Hepatocyte (in vitro differentiated cells): ENCODE data around the gene PCYT1B. TPM values are rescaled to one million over a fixed set of nuclear protein-coding genes. Genes with fewer than 3 reads are reported as not detected.
A peak's percentile ranks its signal among the peaks of the same experiment; 100 is the strongest.

ENCODE experiments used
- DNase-seq: peaks from one replicate; pipeline ENCODE4 v3.0.0-alpha.2; 2016; ENCODE audit warnings: low spot score
- H2AFZ ChIP-seq: fragments of 200-600 bp; sonication (generic); 2 replicates; pipeline ENCODE4 v1.6.0; 2016; ENCODE audit warnings: antibody characterized with exemption, mild to moderate bottlenecking
- H3K27ac ChIP-seq: fragments of 200-600 bp; sonication (generic); 2 replicates; pipeline ENCODE4 v1.5.1; 2016; ENCODE audit warnings: mild to moderate bottlenecking
- H3K27me3 ChIP-seq: fragments of 200-600 bp; sonication (generic); 2 replicates; pipeline ENCODE4 v1.6.1; 2016
- H3K36me3 ChIP-seq: fragments of 200-600 bp; sonication (generic); replicated peaks from 2 replicates; pipeline ENCODE4 v1.5.1; 2016; ENCODE audit warnings: low read depth; ENCODE audit not compliant: insufficient read depth
- H3K4me1 ChIP-seq: fragments of 200-600 bp; sonication (generic); 2 replicates; pipeline ENCODE4 v1.5.1; 2016; ENCODE audit warnings: mild to moderate bottlenecking, moderate library complexity; ENCODE audit not compliant: insufficient read depth
- H3K4me2 ChIP-seq: fragments of 200-600 bp; sonication (generic); 2 replicates; pipeline ENCODE4 v1.6.0; 2016
- H3K4me3 ChIP-seq: fragments of 200-600 bp; sonication (generic); 2 replicates; pipeline ENCODE4 v1.5.1; 2016; ENCODE audit warnings: mild to moderate bottlenecking
- H3K79me2 ChIP-seq: fragments of 200-600 bp; sonication (generic); 2 replicates; pipeline ENCODE4 v1.6.0; 2017; ENCODE audit warnings: mild to moderate bottlenecking
- H3K9me2 ChIP-seq: fragments of 200-600 bp; sonication (generic); replicated peaks from 2 replicates; pipeline ENCODE4 v1.6.0; 2017; ENCODE audit warnings: mild to moderate bottlenecking; ENCODE audit not compliant: insufficient read depth
- H3K9me3 ChIP-seq: fragments of 200-600 bp; sonication (generic); 2 replicates; pipeline ENCODE4 v1.5.1; 2016; ENCODE audit warnings: low read depth, mild to moderate bottlenecking
- H4K20me1 ChIP-seq: fragments of 200-600 bp; sonication (generic); 2 replicates; pipeline ENCODE4 v1.6.0; 2016; ENCODE audit warnings: mild to moderate bottlenecking; ENCODE audit not compliant: insufficient read depth, poor library complexity, severe bottlenecking
- CTCF ChIP-seq: fragments of 200-600 bp; sonication (generic); IDR thresholded peaks from 2 replicates; pipeline ENCODE4 v1.5.1; 2016; ENCODE audit warnings: antibody characterized with exemption, mild to moderate bottlenecking; ENCODE audit not compliant: poor library complexity
- EZH2 ChIP-seq: fragments of 200-600 bp; sonication (generic); IDR thresholded peaks from 2 replicates; pipeline ENCODE4 v1.6.1; 2016; ENCODE audit warnings: antibody characterized with exemption, mild to moderate bottlenecking, borderline replicate concordance
- EZH2phosphoT487 ChIP-seq: fragments of 200-600 bp; sonication (generic); IDR thresholded peaks from one replicate; pipeline ENCODE4 v1.6.1; 2018; ENCODE audit warnings: antibody characterized with exemption, mild to moderate bottlenecking, low read depth, moderate library complexity; ENCODE audit not compliant: unreplicated experiment, severe bottlenecking
- whole genome bisulfite sequencing: methylation state at CpG from one replicate; pipeline ENCODE4 v1.1.6; 2016; ENCODE audit warnings: low lambda C conversion rate; ENCODE audit errors: missing lambda C conversion rate; 5-methylcytosine and 5-hydroxymethylcytosine counted together
- polyA plus RNA-seq: library from polyadenylated mRNA; unstranded; fragments of >200 nt; fragmentation: Nextera tagmentation; extraction: Ambion mirVana; gene quantifications from 2 replicates; pipeline ENCODE4 v1.2.1, GENCODE V29; 2016
- total RNA-seq: library from RNA; depleted of rRNA; stranded (reverse); fragments of >200 nt; gene quantifications from 2 replicates; pipeline ENCODE4 v1.2.3, GENCODE V29; 2014

Gene PCYT1B
- total and polyA plus RNA-seq, 2 experiments from 2014 or later: 7.8 to 17.1 TPM

- Histone ChIP-seq H3K9me2 (no peaks in the 10 kb centered on the region), H3K79me2 (no peaks in the 10 kb centered on the region), H3K36me3 (no peaks in the 10 kb centered on the region), H3K4me1 (no peaks in the 10 kb centered on the region), H3K27ac (no peak overlapping the region), H4K20me1 (no peaks in the 10 kb centered on the region), H3K4me2 (no peak overlapping the region), H3K9me3 (no peaks in the 10 kb centered on the region), H3K4me3 (no peak overlapping the region), H2AFZ (no peak overlapping the region), H3K27me3 (no peaks in the 10 kb centered on the region)
- WGBS: 87% methylated on average over 9 of the region's 9 CpGs
- no peak for DNase-seq
- TF ChIP-seq EZH2: no peak
- no peak for TF ChIP-seq CTCF
- no peak for TF ChIP-seq EZH2phosphoT487
Observed at GRCh38 chrX:24577091-24577490, 70.1 kb downstream of the PCYT1B start.

GRCh38 chrX:24575496-24575895 lies 71.7 kb downstream of the PCYT1B start:
- Histone ChIP-seq H3K27ac (no peak overlapping the region), H3K36me3 (no peaks in the 10 kb centered on the region), H3K9me2 (no peaks in the 10 kb centered on the region), H3K4me1 (no peaks in the 10 kb centered on the region), H2AFZ (no peak overlapping the region), H3K27me3 (no peaks in the 10 kb centered on the region), H3K4me3 (no peak overlapping the region), H4K20me1 (no peaks in the 10 kb centered on the region), H3K79me2 (no peaks in the 10 kb centered on the region), H3K4me2 (no peak overlapping the region), H3K9me3 (no peaks in the 10 kb centered on the region)
- WGBS: 100% methylated on average over 1 of the region's 1 CpG
- no peak for TF ChIP-seq EZH2phosphoT487
- TF ChIP-seq EZH2: no peak
- TF ChIP-seq CTCF: no peak
- no peak for DNase-seq

GRCh38 chrX:24574743-24575142 lies 72.4 kb downstream of the PCYT1B start:
- H3K4me1 ChIP-seq: no peaks in the 10 kb centered on the region
- H3K4me2 ChIP-seq: no peak overlapping the region
- no peaks in the 10 kb centered on the region for H3K9me3 ChIP-seq
- H3K9me2 ChIP-seq: no peaks in the 10 kb centered on the region
- H3K27me3 ChIP-seq: no peaks in the 10 kb centered on the region
- H3K79me2 ChIP-seq: no peaks in the 10 kb centered on the region
- H3K27ac ChIP-seq: no peak overlapping the region
- WGBS: 86% methylated on average over 4 of the region's 4 CpGs
- H2AFZ ChIP-seq: no peak overlapping the region
- DNase-seq: no peak
- H3K4me3 ChIP-seq: no peak overlapping the region
- no peaks in the 10 kb centered on the region for H4K20me1 ChIP-seq
- TF ChIP-seq EZH2: no peak
- TF ChIP-seq EZH2phosphoT487: no peak
- TF ChIP-seq CTCF: no peak
- no peaks in the 10 kb centered on the region for H3K36me3 ChIP-seq

- Histone ChIP-seq H2AFZ (no peak overlapping the region), H3K9me3 (no peaks in the 10 kb centered on the region), H3K4me1 (peaks cover 11% of the 10 kb centered on the region), H3K79me2 (no peaks in the 10 kb centered on the region), H4K20me1 (no peaks in the 10 kb centered on the region), H3K27me3 (no peaks in the 10 kb centered on the region), H3K4me3 (no peak overlapping the region), H3K4me2 (peak overlapping the region; percentile 13), H3K36me3 (no peaks in the 10 kb centered on the region), H3K9me2 (no peaks in the 10 kb centered on the region), H3K27ac (peak overlapping the region; percentile 64)
- TF ChIP-seq CTCF (no peak), EZH2 (no peak), EZH2phosphoT487 (no peak)
- peak; percentile 13 for DNase-seq
- 63% methylated on average over 4 of the region's 4 CpGs for WGBS
Observed at GRCh38 chrX:24567169-24567568, 80.0 kb downstream of the PCYT1B start.
